T-helper 1 cell treated with Interleukin-12 subunit alpha and Interleukin-12 subunit beta and Interleukin-4 antibody, amounts not matched to agents 30 ng/mL and 1 ng/mL, for 36 hours (primary cell): Measurements from ENCODE around the gene PDK1. TPM values are rescaled to one million over a fixed set of nuclear protein-coding genes. Genes with fewer than 3 reads are reported as not detected.
"Not testable (repeated sequence)": the region's sequence is repeated elsewhere in the genome, so short reads cannot be mapped to it uniquely, and the experiment has no call there.

Source experiments
- intact Hi-C: fragments of 100-400 bp; cut with micrococcal nuclease; formaldehyde crosslinking; loops from one replicate; pipeline ENCODE4 v1.15.1; 2024
- total RNA-seq: library from RNA; stranded (reverse); gene quantifications from 2 replicates; pipeline ENCODE4 v1.2.3, GENCODE V29; 2022

PDK1 gene
- total RNA-seq, 1 donor from 2014 or later: 22.0 TPM

- intact Hi-C loops: loop anchor here (5.0 to 10.0 kb wide), 3 partner anchors 802 to 980 kb away; partner anchors contain the start of gene CDCA7
Measured at GRCh38 chr2:172552547-172553291, 3.2 kb upstream of the PDK1 start.

GRCh38 chr2:172554352-172555271 is 1.3 kb upstream of the PDK1 start:
- intact Hi-C loops: loop anchor here (1.0 to 10.0 kb wide), 13 partner anchors 58 to 1933 kb away; partner anchors contain the start of genes CDCA7, DLX2, DYNC1I2 and ERICH2

- intact Hi-C loops: loop anchor here (1.0 to 10.0 kb wide), 11 partner anchors 59 to 1932 kb away; partner anchors contain the start of genes CDCA7, DLX2, DYNC1I2 and ERICH2
Measured at GRCh38 chr2:172555272-172555521, 693 bp upstream of the PDK1 start.

GRCh38 chr2:172556284-172557033 is 569 bp downstream of the PDK1 start:
- intact Hi-C loops: loop anchor here (1.0 to 10.0 kb wide), 12 partner anchors 9 to 1784 kb away; partner anchors contain the start of genes CDCA7, DCAF17, DLX2 and ERICH2

- intact Hi-C loops: loop anchor here (5.0 to 10.0 kb wide), 5 partner anchors 76 to 1786 kb away; partner anchors contain the start of genes CDCA7, DLX2, ERICH2 and TLK1
Measured at GRCh38 chr2:172558372-172558771, 2.5 kb downstream of the PDK1 start.

GRCh38 chr2:172560721-172561120 is 4.8 kb downstream of the PDK1 start:
- intact Hi-C loops: no loop called here

GRCh38 chr2:172561270-172561669 is 5.4 kb downstream of the PDK1 start:
- intact Hi-C loops: no loop called here

GRCh38 chr2:172562298-172562697 is 6.4 kb downstream of the PDK1 start:
- intact Hi-C loops: no loop called here

- intact Hi-C loops: no loop called here
Measured at GRCh38 chr2:172564376-172564775, 8.5 kb downstream of the PDK1 start.

- intact Hi-C loops: no loop called here
Measured at GRCh38 chr2:172571245-172571644, 15.4 kb downstream of the PDK1 start.

- intact Hi-C loops: no loop called here
Measured at GRCh38 chr2:172572981-172573380, 17.1 kb downstream of the PDK1 start.

- intact Hi-C loops: no loop called here
Measured at GRCh38 chr2:172574965-172575364, 19.1 kb downstream of the PDK1 start.

- intact Hi-C loops: no loop called here
Measured at GRCh38 chr2:172578054-172578453, 22.2 kb downstream of the PDK1 start.

- intact Hi-C loops: no loop called here
Measured at GRCh38 chr2:172578860-172579512, 23.1 kb downstream of the PDK1 start.

- intact Hi-C loops: no loop called here
Measured at GRCh38 chr2:172580544-172580943, 24.7 kb downstream of the PDK1 start.

GRCh38 chr2:172582656-172583055 is 26.8 kb downstream of the PDK1 start:
- intact Hi-C loops: no loop called here

- intact Hi-C loops: no loop called here
Measured at GRCh38 chr2:172586245-172586891, 30.5 kb downstream of the PDK1 start.

GRCh38 chr2:172587231-172587630 is 31.3 kb downstream of the PDK1 start:
- intact Hi-C loops: not testable (repeated sequence)

- intact Hi-C loops: no loop called here
Measured at GRCh38 chr2:172588931-172589330, 33.0 kb downstream of the PDK1 start.

- intact Hi-C loops: not testable (repeated sequence)
Measured at GRCh38 chr2:172591386-172591785, 35.5 kb downstream of the PDK1 start.
